Keratinocyte (primary cell): Measurements from ENCODE around the gene CARS1.

Experiments used
- CTCF ChIP-seq, 3 experiments: IDR thresholded peaks in 1 of 3; conservative IDR thresholded peaks in 1 of 3; optimal IDR thresholded peaks in 1 of 3; 2 replicates in 2 of 3; 3 replicates in 1 of 3; pipeline versions ENCODE3 to v1.5.1; 2011; ENCODE audit warnings: low read length in 3 of 3, mild to moderate bottlenecking in 3 of 3, moderate library complexity in 2 of 3, control low read depth in 1 of 3, inconsistent platforms in 1 of 3; ENCODE audit not compliant: insufficient read depth in 2 of 3; ENCODE audit errors: extremely low read depth in 1 of 3
- EZH2 ChIP-seq: IDR thresholded peaks from one replicate; pipeline ENCODE4 v1.6.1; 2012; ENCODE audit warnings: inconsistent platforms, mild to moderate bottlenecking, low read length, moderate library complexity

- TF ChIP-seq CTCF (optimal IDR thresholded peaks at IDR 0.05 in 1 of 3, IDR thresholded peaks at IDR 0.05 in 1 of 3, conservative IDR thresholded peaks at IDR 0.05 in 1 of 3; ENCODE audit: extremely low read depth in 1 of 3, insufficient read depth in 2 of 3, low read length in 3 of 3) (no peak), EZH2 (no peak)
These were observed 68.2 kb downstream of the CARS1 start for GRCh38 chr11:2989006-2989405.
